WI38 (cell line): ENCODE measurements around the gene SGMS2.

ENCODE experiments used
- H3K4me3 ChIP-seq: 2 replicates; pipeline ENCODE4 v1.5.1; 2011; ENCODE audit warnings: low read depth, mild to moderate bottlenecking, control low read depth, low read length
- CTCF ChIP-seq: IDR thresholded peaks from 2 replicates; pipeline ENCODE4 v1.5.1; 2012; ENCODE audit warnings: low read depth, mild to moderate bottlenecking, control low read depth, low read length

The SGMS2 gene

GRCh38 chr4:107799669-107800450 is 24.9 kb upstream of the SGMS2 start:
- no peak for TF ChIP-seq CTCF
- no peak overlapping the region for H3K4me3 ChIP-seq

GRCh38 chr4:107800706-107801105 is 24.0 kb upstream of the SGMS2 start:
- H3K4me3 ChIP-seq, result no peak overlapping the region
- no peak for TF ChIP-seq CTCF

GRCh38 chr4:107801766-107802211 is 22.9 kb upstream of the SGMS2 start:
- no peak for TF ChIP-seq CTCF
- no peak overlapping the region for H3K4me3 ChIP-seq

- no peak overlapping the region for H3K4me3 ChIP-seq
- no peak for TF ChIP-seq CTCF
Observed at GRCh38 chr4:107804956-107805355, 19.8 kb upstream of the SGMS2 start.

GRCh38 chr4:107806196-107806595 is 18.5 kb upstream of the SGMS2 start:
- no peak for TF ChIP-seq CTCF
- no peak overlapping the region for H3K4me3 ChIP-seq

GRCh38 chr4:107808572-107808971 is 16.2 kb upstream of the SGMS2 start:
- H3K4me3 ChIP-seq, result no peak overlapping the region
- no peak for TF ChIP-seq CTCF

GRCh38 chr4:107809210-107809609 is 15.5 kb upstream of the SGMS2 start:
- TF ChIP-seq CTCF, result no peak
- no peak overlapping the region for H3K4me3 ChIP-seq
